GM21515 (cell line): ENCODE results near the gene DLK2.
"Not testable (repeated sequence)": the region's sequence is repeated elsewhere in the genome, so short reads cannot be mapped to it uniquely, and the experiment has no call there.

Experiments used
- ATAC-seq: cut with Tn5 transposase; IDR thresholded peaks from one replicate; pipeline ENCODE4 v1.9.1; 2021; ENCODE audit not compliant: unreplicated experiment

DLK2 gene

GRCh38 chr6:43427406-43428111, 27.8 kb downstream of the DLK2 start, which contains the start of gene ABCC10:
TSS of gene ABCC10 (plus strand) at chr6:43427541. CDS start at chr6:43427979, 438 bp downstream.
- ATAC-seq, result peak; percentile 89

GRCh38 chr6:43426928-43427405, 28.4 kb downstream of the DLK2 start:
- ATAC-seq, result peak; percentile 8

GRCh38 chr6:43425083-43425482, 30.3 kb downstream of the DLK2 start:
- ATAC-seq, result not testable (repeated sequence)

- ATAC-seq, result no peak
These were observed 33.5 kb downstream of the DLK2 start for GRCh38 chr6:43421831-43422230.

DNA sequence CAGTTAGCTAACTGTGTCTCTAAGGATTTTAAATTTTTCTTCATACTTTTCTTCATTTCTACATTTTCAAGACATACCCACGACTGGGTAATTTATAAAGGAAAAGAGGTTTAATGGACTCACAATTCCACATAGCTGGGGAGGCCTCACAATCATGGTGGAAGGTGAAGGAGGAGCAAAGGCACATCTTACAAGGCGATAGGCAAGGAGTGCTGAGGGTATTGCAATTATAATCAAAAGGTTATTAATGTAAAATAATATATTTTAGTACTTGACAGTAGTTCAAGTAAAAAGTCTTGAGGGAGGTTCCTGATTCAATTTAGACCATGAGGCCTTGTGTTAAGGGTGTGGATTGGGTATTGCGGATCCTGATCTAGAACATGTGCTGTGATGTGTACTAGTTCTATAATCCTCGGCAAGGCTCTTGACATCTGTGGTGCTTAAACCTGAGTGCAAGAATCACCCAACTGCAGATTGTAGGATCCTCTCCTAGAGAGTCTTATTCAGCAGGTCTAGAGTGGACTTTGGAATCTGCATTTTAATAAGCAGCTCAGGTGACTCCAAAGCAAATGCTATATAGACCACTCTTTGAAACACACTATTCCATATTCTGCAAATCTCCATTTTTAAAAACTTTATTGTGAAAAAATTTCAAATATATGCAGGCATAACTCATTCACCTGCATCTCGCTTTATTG, 35.2 kb downstream of the DLK2 start:
- ATAC-seq, result no peak

- ATAC-seq, result no peak
These were observed 38.4 kb downstream of the DLK2 start for GRCh38 chr6:43416935-43417334.

- ATAC-seq, result not testable (repeated sequence)
These were observed 40.1 kb downstream of the DLK2 start for GRCh38 chr6:43415275-43415674.

GRCh38 chr6:43413002-43413401, 42.3 kb downstream of the DLK2 start:
- no peak for ATAC-seq

GRCh38 chr6:43412541-43412940, 42.8 kb downstream of the DLK2 start:
- no peak for ATAC-seq

DNA sequence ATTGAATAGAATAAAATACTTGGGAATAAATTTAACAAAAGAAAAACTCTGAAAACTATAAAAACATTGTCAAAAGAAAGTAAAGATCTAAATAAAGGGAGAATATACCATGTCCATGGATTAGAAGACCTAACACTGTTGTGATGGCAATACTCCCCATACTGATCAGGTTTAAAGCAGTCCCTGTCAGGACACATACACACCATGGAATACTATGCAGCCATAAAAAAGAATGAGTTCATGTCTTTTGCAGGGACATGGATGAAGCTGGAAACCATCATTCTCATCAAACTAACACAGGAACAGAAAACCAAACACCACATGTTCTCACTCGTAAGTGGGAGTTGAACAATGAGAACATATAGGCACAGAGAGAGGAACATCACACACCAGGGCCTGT, 44.6 kb downstream of the DLK2 start:
- not testable (repeated sequence) for ATAC-seq

- no peak for ATAC-seq
These were observed 47.1 kb downstream of the DLK2 start for GRCh38 chr6:43408259-43408658.

GRCh38 chr6:43407296-43407695, 48.1 kb downstream of the DLK2 start:
- no peak for ATAC-seq

DNA sequence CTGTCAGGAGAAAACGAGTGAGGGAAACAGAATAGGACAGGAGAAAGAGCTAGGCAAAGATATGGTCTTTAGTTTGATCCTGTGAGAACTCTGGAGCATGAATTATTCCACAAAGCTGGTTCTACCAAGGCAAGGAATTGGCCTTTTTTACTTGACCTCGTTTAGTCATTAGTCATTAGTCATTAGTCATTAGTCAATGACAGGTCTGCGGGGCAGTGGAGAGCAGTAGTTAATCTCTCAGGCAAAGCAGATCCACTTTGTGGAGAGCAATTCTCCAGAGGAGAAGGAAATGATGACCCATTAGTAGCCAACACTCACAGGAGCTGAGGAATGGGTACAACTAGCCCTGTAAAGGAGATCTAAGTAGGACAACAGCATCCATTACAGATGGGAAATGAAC, 50.0 kb downstream of the DLK2 start:
- no peak for ATAC-seq

GRCh38 chr6:43402820-43403219, 52.5 kb downstream of the DLK2 start:
- ATAC-seq, result no peak

- no peak for ATAC-seq
These were observed 53.6 kb downstream of the DLK2 start for GRCh38 chr6:43401730-43402129.
